Neural progenitor cell (in vitro differentiated cells): ENCODE measurements around the gene AUH. TPM values are rescaled to one million over a fixed set of nuclear protein-coding genes. Genes with fewer than 3 reads are reported as not detected.

Experiments used
- DNase-seq: peaks from one replicate; pipeline ENCODE4 v3.0.0-alpha.2; 2016; ENCODE audit warnings: low spot score
- H2AFZ ChIP-seq: fragments of 200-600 bp; sonication (generic); replicated peaks from 2 replicates; pipeline ENCODE4 v1.6.1; 2016; ENCODE audit warnings: antibody characterized with exemption
- H3F3A ChIP-seq: fragments of 200-600 bp; sonication (generic); 2 replicates; pipeline ENCODE4 v1.6.1; 2016; ENCODE audit warnings: antibody characterized with exemption, low read depth
- H3K27ac ChIP-seq: fragments of 200-600 bp; sonication (generic); 2 replicates; pipeline ENCODE4 v1.5.1; 2016; ENCODE audit warnings: mild to moderate bottlenecking
- H3K27me3 ChIP-seq: fragments of 200-600 bp; sonication (generic); 2 replicates; pipeline ENCODE4 v1.6.1; 2016; ENCODE audit warnings: mild to moderate bottlenecking, moderate library complexity
- H3K36me3 ChIP-seq: fragments of 200-600 bp; sonication (generic); 2 replicates; pipeline ENCODE4 v1.5.1; 2016
- H3K4me1 ChIP-seq: fragments of 200-600 bp; sonication (generic); 2 replicates; pipeline ENCODE4 v1.6.1; 2016; ENCODE audit warnings: mixed run types
- H3K4me2 ChIP-seq: fragments of 200-600 bp; sonication (generic); 2 replicates; pipeline ENCODE4 v1.6.1; 2016
- H3K4me3 ChIP-seq: fragments of 200-600 bp; sonication (generic); 2 replicates; pipeline ENCODE4 v1.5.1; 2016
- H3K79me2 ChIP-seq: fragments of 200-600 bp; sonication (generic); 2 replicates; pipeline ENCODE4 v1.6.1; 2016; ENCODE audit warnings: low read depth
- H3K9ac ChIP-seq: fragments of 200-600 bp; sonication (generic); 2 replicates; pipeline ENCODE4 v1.6.1; 2016
- H3K9me3 ChIP-seq: fragments of 200-600 bp; sonication (generic); 2 replicates; pipeline ENCODE4 v1.5.1; 2016; ENCODE audit warnings: low read depth
- H4K20me1 ChIP-seq: fragments of 200-600 bp; sonication (generic); 2 replicates; pipeline ENCODE4 v1.6.1; 2016; ENCODE audit warnings: low read depth
- H3K27ac Mint-ChIP-seq: 3 replicates; pipeline ENCODE4 v1.8.0; 2021; ENCODE audit warnings: mixed read lengths
- H3K27me3 Mint-ChIP-seq: 2 replicates; pipeline ENCODE4 v1.8.0; 2022; ENCODE audit warnings: low read depth, mild to moderate bottlenecking, inconsistent platforms, moderate library complexity, mixed read lengths; ENCODE audit not compliant: insufficient read depth
- H3K36me3 Mint-ChIP-seq: 3 replicates; pipeline ENCODE4 v1.8.0; 2021; ENCODE audit warnings: mixed read lengths
- H3K4me1 Mint-ChIP-seq: 3 replicates; pipeline ENCODE4 v1.8.0; 2021; ENCODE audit warnings: mixed read lengths
- H3K4me3 Mint-ChIP-seq: 3 replicates; pipeline ENCODE4 v1.8.0; 2021; ENCODE audit warnings: mild to moderate bottlenecking, moderate library complexity, mixed read lengths
- H3K9me3 Mint-ChIP-seq: 3 replicates; pipeline ENCODE4 v1.8.0; 2020; ENCODE audit warnings: mixed read lengths
- EZH2 ChIP-seq: fragments of 200-600 bp; sonication (generic); IDR thresholded peaks from 2 replicates; pipeline ENCODE4 v1.6.1; 2017; ENCODE audit warnings: antibody characterized with exemption, mild to moderate bottlenecking, moderate library complexity
- EZH2phosphoT487 ChIP-seq: fragments of 200-600 bp; sonication (generic); IDR thresholded peaks from 2 replicates; pipeline ENCODE4 v1.6.1; 2017; ENCODE audit warnings: antibody characterized with exemption
- total RNA-seq: library from RNA; depleted of rRNA; stranded (reverse); fragments of >200 nt; gene quantifications from 2 replicates; pipeline ENCODE4 v1.2.3, GENCODE V29; 2015; ENCODE audit warnings: low replicate concordance
- TF ChIP-seq, protein P1 (sequence below): fragments of 200-600 bp; sonication (generic); IDR thresholded peaks from 2 replicates; pipeline ENCODE4 v1.5.1; 2017; ENCODE audit warnings: antibody characterized with exemption, mild to moderate bottlenecking

AUH gene
- total RNA-seq, 1 donor from 2014 or later, result 17.3 TPM

DNA sequence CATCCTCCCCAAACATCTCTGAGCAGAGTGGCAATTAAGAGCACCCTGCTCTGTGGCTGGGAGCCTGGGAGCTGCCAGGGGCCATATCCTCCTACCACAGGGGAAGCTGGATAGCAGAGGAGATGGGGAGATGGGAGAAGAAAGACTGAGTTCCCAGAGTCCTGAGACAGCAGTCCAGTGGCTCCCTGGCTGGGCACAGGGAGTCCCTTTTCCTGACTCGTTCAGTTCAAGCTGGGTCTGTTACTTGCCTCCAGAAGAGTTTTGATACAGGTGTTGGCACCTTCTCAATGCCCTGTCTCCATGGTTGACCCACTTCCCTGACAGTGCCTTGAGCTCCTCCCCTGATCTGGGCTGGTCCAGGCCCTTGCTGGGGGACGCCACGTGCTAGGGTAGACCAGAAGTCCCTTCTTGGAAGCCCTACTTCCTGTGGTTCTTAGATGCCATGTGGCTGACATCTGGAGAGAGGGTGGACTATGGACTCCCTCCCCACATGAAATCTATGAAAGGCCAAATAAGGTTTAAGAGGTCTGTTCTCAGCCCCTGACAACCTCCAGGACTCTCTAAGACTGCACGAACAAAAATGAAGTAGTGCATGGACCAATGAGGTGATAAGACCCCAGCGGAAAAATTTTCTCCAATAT, 166.2 kb downstream of the AUH start:
- Histone ChIP-seq H3K4me3 (no peak overlapping the region), H3K27me3 (peaks cover 39% of the 10 kb centered on the region), H3K9ac (no peak overlapping the region), H3K79me2 (no peaks in the 10 kb centered on the region), H2AFZ (no peak overlapping the region), H3K9me3 (no peaks in the 10 kb centered on the region), H3K36me3 (no peaks in the 10 kb centered on the region), H3K27ac (no peak overlapping the region), H4K20me1 (no peaks in the 10 kb centered on the region), H3K4me1 (no peaks in the 10 kb centered on the region), H3K4me2 (no peak overlapping the region), H3F3A (peaks cover 10% of the 10 kb centered on the region)
- Mint-ChIP-seq H3K4me1 (peaks cover 35% of the 10 kb centered on the region), H3K36me3 (no peaks in the 10 kb centered on the region), H3K9me3 (peaks cover 6% of the 10 kb centered on the region), H3K27ac (no peak overlapping the region), H3K27me3 (peaks cover 4% of the 10 kb centered on the region), H3K4me3 (no peak overlapping the region)
- TF ChIP-seq, protein P1, sequence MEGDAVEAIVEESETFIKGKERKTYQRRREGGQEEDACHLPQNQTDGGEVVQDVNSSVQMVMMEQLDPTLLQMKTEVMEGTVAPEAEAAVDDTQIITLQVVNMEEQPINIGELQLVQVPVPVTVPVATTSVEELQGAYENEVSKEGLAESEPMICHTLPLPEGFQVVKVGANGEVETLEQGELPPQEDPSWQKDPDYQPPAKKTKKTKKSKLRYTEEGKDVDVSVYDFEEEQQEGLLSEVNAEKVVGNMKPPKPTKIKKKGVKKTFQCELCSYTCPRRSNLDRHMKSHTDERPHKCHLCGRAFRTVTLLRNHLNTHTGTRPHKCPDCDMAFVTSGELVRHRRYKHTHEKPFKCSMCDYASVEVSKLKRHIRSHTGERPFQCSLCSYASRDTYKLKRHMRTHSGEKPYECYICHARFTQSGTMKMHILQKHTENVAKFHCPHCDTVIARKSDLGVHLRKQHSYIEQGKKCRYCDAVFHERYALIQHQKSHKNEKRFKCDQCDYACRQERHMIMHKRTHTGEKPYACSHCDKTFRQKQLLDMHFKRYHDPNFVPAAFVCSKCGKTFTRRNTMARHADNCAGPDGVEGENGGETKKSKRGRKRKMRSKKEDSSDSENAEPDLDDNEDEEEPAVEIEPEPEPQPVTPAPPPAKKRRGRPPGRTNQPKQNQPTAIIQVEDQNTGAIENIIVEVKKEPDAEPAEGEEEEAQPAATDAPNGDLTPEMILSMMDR, result no peak
- TF ChIP-seq EZH2phosphoT487 (no peak), EZH2 (no peak)
- DNase-seq, result no peak

DNA sequence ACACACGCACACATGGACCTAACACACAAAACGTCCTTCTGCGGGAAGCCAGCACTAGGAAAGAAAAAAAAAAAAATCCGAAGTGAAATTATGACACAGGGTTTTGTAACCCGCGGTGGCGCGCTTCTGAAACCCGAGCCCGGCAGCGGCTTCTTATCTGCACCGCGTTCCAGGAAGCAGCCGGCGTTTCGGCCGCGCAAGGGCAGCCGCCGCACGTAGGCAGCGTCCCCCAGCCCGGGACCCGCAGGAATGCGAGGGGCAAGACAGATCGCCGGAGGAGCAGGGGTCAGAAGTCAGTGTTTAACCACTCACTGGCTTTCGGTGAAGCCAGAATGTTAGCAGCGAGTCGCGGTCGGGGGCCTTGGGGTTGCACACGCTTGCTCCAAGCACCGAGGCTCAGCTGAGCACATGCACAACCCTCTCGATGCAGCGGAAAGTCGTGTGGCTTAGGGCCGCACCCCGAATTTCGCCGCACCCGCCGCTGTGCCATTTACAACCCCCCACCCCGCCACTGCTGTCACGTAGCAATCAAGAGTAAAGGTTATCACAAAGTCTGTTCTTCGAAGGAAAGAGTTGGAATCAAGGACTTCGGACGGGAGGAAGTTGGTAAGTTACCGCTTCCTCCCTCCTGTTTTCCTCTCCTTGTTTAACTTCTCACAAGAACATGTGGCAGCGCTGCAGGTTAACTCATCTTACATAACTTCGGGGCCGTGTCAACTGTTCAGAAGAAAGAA, 167.9 kb downstream of the AUH start:
- TF ChIP-seq EZH2 (peak; percentile 68), EZH2phosphoT487 (no peak)
- TF ChIP-seq, protein P1, result no peak
- H3K36me3 ChIP-seq, result no peaks in the 10 kb centered on the region
- H3K4me3 ChIP-seq, result peak overlapping the region; percentile 45
- H3K79me2 ChIP-seq, result no peaks in the 10 kb centered on the region
- H3K27ac ChIP-seq, result no peak overlapping the region
- peaks cover 39% of the 10 kb centered on the region for H3K27me3 ChIP-seq
- H3K4me2 ChIP-seq, result peak overlapping the region; percentile 89
- peak overlapping the region; percentile 86 for H3K4me3 Mint-ChIP-seq
- no peak overlapping the region for H3K27ac Mint-ChIP-seq
- H2AFZ ChIP-seq, result peak overlapping the region; percentile 90
- H3F3A ChIP-seq, result peaks cover 10% of the 10 kb centered on the region
- no peaks in the 10 kb centered on the region for H3K9me3 ChIP-seq
- H4K20me1 ChIP-seq, result no peaks in the 10 kb centered on the region
- H3K9ac ChIP-seq, result no peak overlapping the region
- peaks cover 6% of the 10 kb centered on the region for H3K27me3 Mint-ChIP-seq
- DNase-seq, result peak; percentile 92
- H3K4me1 ChIP-seq, result no peaks in the 10 kb centered on the region
- peaks cover 40% of the 10 kb centered on the region for H3K4me1 Mint-ChIP-seq
- no peaks in the 10 kb centered on the region for H3K36me3 Mint-ChIP-seq
- H3K9me3 Mint-ChIP-seq, result peaks cover 3% of the 10 kb centered on the region

DNA sequence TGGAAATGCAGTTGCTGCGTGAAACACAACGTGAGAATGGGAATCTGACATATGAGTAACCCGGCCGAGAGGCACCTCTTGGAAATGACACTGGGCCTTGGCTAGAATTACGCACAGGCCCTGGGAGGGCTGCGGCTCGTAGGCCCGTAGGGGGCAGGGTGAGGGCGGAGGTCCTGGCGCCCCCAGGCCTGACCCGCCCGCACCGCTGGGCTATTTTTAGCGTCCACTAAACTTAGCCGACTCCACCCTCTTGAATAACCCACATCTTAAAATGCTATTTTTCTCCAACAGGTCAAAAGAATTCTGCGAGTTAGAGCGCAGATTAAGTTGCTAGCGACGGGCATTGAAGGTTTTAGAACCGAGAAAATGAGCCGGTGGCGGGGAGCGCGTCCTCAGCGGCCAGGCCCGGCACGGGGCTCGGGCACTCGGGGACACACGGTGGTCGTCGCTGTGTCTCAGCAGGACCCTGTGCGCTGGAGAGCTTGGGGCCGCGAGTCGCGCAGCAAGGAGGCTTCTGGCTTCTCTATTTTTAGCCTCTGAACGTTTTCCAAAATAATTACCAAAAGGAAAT, 168.5 kb downstream of the AUH start:
- H3K4me3 ChIP-seq, result peak overlapping the region; percentile 45
- H4K20me1 ChIP-seq, result no peaks in the 10 kb centered on the region
- H3K9ac ChIP-seq, result no peak overlapping the region
- H3K27me3 Mint-ChIP-seq, result peaks cover 6% of the 10 kb centered on the region
- H3K9me3 Mint-ChIP-seq, result peaks cover 5% of the 10 kb centered on the region
- H3K4me3 Mint-ChIP-seq, result peak overlapping the region; percentile 86
- H3F3A ChIP-seq, result peaks cover 10% of the 10 kb centered on the region
- no peaks in the 10 kb centered on the region for H3K4me1 ChIP-seq
- H3K4me1 Mint-ChIP-seq, result peaks cover 39% of the 10 kb centered on the region
- DNase-seq, result peak; percentile 67
- peaks cover 39% of the 10 kb centered on the region for H3K27me3 ChIP-seq
- peak overlapping the region; percentile 90 for H2AFZ ChIP-seq
- peak overlapping the region; percentile 89 for H3K4me2 ChIP-seq
- H3K27ac Mint-ChIP-seq, result no peak overlapping the region
- TF ChIP-seq, protein P1, result peak; percentile 46
- no peak for TF ChIP-seq EZH2phosphoT487
- TF ChIP-seq EZH2, result peak; percentile 59
- H3K36me3 ChIP-seq, result no peaks in the 10 kb centered on the region
- no peaks in the 10 kb centered on the region for H3K9me3 ChIP-seq
- H3K27ac ChIP-seq, result no peak overlapping the region
- H3K79me2 ChIP-seq, result no peaks in the 10 kb centered on the region
- peaks cover 2% of the 10 kb centered on the region for H3K36me3 Mint-ChIP-seq
